HL-60 (cell line): ENCODE measurements around the gene REM1.
A peak's percentile ranks its signal among the peaks of the same experiment; 100 is the strongest.
"Not testable (repeated sequence)": the region's sequence is repeated elsewhere in the genome, so short reads cannot be mapped to it uniquely, and the experiment has no call there.

ENCODE experiments used
- DNase-seq, 2 experiments: peaks; one replicate each; pipeline ENCODE4 v3.0.0-alpha.2; 2010 to 2020; ENCODE audit warnings: low read depth in 1 of 2, low spot score in 1 of 2
- H3K27ac ChIP-seq: fragments of 250-450 bp; sonication (Bioruptor Pico); replicated peaks from 2 replicates; pipeline ENCODE4 v1.5.1; 2020; ENCODE audit warnings: mild to moderate bottlenecking, moderate library complexity
- H3K27me3 ChIP-seq: fragments of 250-450 bp; sonication (Bioruptor Pico); 2 replicates; pipeline ENCODE4 v1.5.1; 2021; ENCODE audit warnings: mild to moderate bottlenecking, moderate library complexity; ENCODE audit not compliant: insufficient read depth, poor library complexity, severe bottlenecking
- H3K4me3 ChIP-seq: replicated peaks from 2 replicates; pipeline ENCODE4 v1.5.1; 2011; ENCODE audit warnings: mild to moderate bottlenecking, control low read depth, low read length; ENCODE audit not compliant: insufficient read depth
- GABPA ChIP-seq: IDR thresholded peaks from 2 replicates; pipeline ENCODE4 v1.6.1; 2012; ENCODE audit warnings: low read depth
- POLR2AphosphoS5 ChIP-seq: IDR thresholded peaks from 2 replicates; pipeline ENCODE4 v1.6.1; 2012; ENCODE audit warnings: low read depth
- SPI1 ChIP-seq: IDR thresholded peaks from 2 replicates; pipeline ENCODE4 v1.6.1; 2012; ENCODE audit warnings: low read depth, mild to moderate bottlenecking, borderline replicate concordance
- TF ChIP-seq, protein P1 (sequence below): IDR thresholded peaks from 2 replicates; pipeline ENCODE4 v1.6.1; 2012; ENCODE audit warnings: low read depth; ENCODE audit not compliant: insufficient replicate concordance
- TF ChIP-seq, protein P2 (sequence below): IDR thresholded peaks from one replicate; pipeline ENCODE4 v1.5.1; 2011; ENCODE audit warnings: low read length, control low read depth, inconsistent platforms; ENCODE audit not compliant: insufficient read depth

REM1 gene

DNA sequence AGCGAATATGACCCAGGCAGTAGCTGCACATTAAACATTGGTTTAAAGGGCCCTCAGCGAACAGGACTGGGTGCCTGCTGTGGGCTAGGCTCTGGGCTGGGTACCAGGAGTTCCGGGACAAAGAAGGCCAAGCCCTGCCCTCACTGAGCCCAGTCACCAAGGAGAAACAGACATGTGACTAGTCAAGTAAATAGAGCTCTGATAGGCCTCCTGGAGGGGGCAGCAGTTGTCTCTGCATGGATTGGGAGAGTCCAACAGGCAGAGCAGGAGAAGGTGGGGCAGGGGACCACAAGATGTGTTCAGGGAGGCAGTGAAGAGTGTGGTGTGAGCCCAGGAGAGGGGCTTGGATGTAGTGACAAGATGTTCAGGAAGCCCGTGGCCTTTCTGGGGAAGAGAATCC, 42.3 kb downstream of the REM1 start:
- TF ChIP-seq, protein P1, sequence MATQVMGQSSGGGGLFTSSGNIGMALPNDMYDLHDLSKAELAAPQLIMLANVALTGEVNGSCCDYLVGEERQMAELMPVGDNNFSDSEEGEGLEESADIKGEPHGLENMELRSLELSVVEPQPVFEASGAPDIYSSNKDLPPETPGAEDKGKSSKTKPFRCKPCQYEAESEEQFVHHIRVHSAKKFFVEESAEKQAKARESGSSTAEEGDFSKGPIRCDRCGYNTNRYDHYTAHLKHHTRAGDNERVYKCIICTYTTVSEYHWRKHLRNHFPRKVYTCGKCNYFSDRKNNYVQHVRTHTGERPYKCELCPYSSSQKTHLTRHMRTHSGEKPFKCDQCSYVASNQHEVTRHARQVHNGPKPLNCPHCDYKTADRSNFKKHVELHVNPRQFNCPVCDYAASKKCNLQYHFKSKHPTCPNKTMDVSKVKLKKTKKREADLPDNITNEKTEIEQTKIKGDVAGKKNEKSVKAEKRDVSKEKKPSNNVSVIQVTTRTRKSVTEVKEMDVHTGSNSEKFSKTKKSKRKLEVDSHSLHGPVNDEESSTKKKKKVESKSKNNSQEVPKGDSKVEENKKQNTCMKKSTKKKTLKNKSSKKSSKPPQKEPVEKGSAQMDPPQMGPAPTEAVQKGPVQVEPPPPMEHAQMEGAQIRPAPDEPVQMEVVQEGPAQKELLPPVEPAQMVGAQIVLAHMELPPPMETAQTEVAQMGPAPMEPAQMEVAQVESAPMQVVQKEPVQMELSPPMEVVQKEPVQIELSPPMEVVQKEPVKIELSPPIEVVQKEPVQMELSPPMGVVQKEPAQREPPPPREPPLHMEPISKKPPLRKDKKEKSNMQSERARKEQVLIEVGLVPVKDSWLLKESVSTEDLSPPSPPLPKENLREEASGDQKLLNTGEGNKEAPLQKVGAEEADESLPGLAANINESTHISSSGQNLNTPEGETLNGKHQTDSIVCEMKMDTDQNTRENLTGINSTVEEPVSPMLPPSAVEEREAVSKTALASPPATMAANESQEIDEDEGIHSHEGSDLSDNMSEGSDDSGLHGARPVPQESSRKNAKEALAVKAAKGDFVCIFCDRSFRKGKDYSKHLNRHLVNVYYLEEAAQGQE = no peak
- TF ChIP-seq GABPA (no peak), SPI1 (no peak), POLR2AphosphoS5 (no peak)
- TF ChIP-seq, protein P2, sequence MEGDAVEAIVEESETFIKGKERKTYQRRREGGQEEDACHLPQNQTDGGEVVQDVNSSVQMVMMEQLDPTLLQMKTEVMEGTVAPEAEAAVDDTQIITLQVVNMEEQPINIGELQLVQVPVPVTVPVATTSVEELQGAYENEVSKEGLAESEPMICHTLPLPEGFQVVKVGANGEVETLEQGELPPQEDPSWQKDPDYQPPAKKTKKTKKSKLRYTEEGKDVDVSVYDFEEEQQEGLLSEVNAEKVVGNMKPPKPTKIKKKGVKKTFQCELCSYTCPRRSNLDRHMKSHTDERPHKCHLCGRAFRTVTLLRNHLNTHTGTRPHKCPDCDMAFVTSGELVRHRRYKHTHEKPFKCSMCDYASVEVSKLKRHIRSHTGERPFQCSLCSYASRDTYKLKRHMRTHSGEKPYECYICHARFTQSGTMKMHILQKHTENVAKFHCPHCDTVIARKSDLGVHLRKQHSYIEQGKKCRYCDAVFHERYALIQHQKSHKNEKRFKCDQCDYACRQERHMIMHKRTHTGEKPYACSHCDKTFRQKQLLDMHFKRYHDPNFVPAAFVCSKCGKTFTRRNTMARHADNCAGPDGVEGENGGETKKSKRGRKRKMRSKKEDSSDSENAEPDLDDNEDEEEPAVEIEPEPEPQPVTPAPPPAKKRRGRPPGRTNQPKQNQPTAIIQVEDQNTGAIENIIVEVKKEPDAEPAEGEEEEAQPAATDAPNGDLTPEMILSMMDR = no peak
- DNase-seq = peak in 1 of 2 experiments; percentile 46
- H3K4me3 ChIP-seq = no peak overlapping the region

DNA sequence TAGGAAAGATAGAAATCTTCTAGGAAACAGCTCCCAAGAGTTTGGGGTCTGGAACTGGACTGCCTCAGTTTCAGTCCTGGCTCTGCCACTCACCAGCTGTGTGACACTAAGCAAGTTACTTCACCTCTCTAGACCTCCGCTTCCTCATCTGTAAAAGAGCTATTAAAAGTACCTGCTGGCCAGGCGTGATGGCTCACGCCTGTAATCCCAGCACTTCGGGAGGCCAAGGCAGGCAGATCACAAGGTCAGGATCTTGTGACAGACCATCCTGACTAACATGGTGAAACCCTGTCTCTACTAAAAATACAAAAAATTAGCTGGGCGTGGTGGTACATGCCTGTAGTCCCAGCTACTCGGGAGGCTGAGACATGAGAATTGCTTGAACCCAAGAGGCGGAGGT, 46.2 kb downstream of the REM1 start:
- peak overlapping the region; percentile 44 for H3K27ac ChIP-seq
- not testable (repeated sequence) for H3K4me3 ChIP-seq, H3K27me3 ChIP-seq
- peak in 1 of 2 experiments; percentile 64 for DNase-seq

More for the DNA sequence above, 42.3 kb downstream of the REM1 start:
- Histone ChIP-seq H3K27me3 (no peaks in the 10 kb centered on the region), H3K27ac (peak overlapping the region; percentile 20; the same call in 1 of the 2 replicates)

DNA sequence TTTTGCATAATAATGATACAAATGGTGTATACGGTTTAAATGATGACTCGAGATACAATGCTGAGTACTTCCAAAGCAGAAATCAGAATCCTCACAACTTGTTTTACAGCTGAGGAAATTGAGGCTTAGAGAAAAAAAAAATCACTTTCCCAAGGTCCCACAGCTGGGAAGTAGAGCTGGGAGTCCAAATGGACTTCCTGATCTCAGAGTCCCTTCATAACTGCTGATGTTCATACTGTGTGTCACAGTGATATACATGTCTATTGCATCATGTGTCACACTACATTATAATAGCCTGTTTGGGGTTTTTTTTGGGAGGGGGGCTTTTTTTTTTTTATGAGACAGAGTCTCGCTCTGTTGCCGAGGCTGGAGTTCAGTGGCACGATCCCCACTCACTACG, 47.6 kb downstream of the REM1 start:
- TF ChIP-seq, protein P1 = no peak
- TF ChIP-seq GABPA (no peak), SPI1 (no peak), POLR2AphosphoS5 (no peak)
- TF ChIP-seq, protein P2 = no peak
- Histone ChIP-seq H3K27ac (peak overlapping the region; percentile 64), H3K27me3 (no peaks in the 10 kb centered on the region), H3K4me3 (no peak overlapping the region)
- DNase-seq = no peak

DNA sequence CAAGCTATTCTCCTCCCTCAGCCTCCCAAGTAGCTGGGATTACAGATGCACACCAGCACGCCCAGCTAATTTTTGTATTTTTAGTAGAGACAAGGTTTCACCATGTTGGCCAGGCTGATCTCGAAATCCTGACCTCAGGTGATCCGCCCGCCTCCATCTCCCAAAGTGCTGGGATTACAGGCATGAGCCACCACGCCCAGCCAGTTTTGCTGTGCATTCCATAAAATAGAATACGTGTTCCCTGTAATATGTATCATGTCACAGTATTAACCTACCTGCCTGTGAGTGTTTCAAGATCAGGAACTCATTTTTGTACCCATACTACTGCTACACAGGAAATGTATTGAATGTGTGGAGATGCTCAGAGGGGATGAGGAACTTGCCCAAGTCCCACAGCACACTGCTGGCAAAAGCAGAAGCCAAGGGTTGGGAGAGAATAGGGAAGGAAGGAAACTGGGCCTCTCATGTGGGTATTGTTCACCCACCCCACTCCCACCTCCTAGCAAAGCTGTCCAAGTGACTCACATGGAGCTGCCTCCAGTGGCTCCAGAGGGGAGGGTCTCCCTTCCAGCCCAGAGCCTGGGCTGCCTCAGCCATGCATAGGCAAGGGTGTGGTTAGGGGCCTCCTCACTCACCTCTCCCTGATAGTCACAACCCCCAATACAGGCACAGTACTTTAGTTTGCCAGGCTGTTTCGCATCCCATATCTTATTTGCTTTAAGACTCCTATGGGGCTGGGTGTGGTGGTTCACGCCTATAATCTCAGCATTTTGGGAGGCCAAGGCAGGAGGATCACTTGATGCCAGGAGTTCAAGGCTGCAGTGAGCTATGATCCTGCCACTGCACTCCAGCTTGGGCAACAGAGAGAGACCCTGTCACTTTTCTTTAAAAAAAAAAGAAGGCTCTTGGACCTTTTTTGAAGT, 48.5 kb downstream of the REM1 start:
- Histone ChIP-seq H3K27ac (peak overlapping the region; percentile 64), H3K4me3 (no peak overlapping the region), H3K27me3 (no peaks in the 10 kb centered on the region)
- TF ChIP-seq, protein P1 = no peak
- TF ChIP-seq SPI1 (peak; percentile 93), GABPA (no peak), POLR2AphosphoS5 (peak; percentile 56; the same call in 1 of the 2 replicates)
- TF ChIP-seq, protein P2 = no peak
- DNase-seq = peak in 1 of 2 experiments; percentile 95
